IMR-90 (cell line): ENCODE results near the gene CENPP. TPM values are rescaled to one million over a fixed set of nuclear protein-coding genes. Genes with fewer than 3 reads are reported as not detected.
A peak's percentile ranks its signal among the peaks of the same experiment; 100 is the strongest.

Experiments
- ATAC-seq: fragments of 200-7000 bp; cut with Tn5 transposase; 2 replicates; pipeline ENCODE4 v1.9.1; 2020; ENCODE audit warnings: low read depth, mild to moderate bottlenecking, moderate library complexity
- BruUV-seq: library from RNA; stranded (reverse); fragments of 400-500 nt; replicated peaks from 2 replicates; lab custom pipeline; 2021; lab: Mats Ljungman, UMichigan
- CTCF ChIA-PET: fragments of 300-600 bp; formaldehyde crosslinking; extraction: SDS; loops from one replicate; lab custom pipeline; 2021; ENCODE audit warnings: antibody characterized with exemption; lab: Yijun Ruan, JAX
- POLR2A ChIA-PET: fragments of 300-600 bp; sonication (Branson Sonifier 250); formaldehyde crosslinking; loops from one replicate; lab custom pipeline; 2022; ENCODE audit warnings: antibody characterized with exemption; ENCODE audit not compliant: unreplicated experiment; lab: Charles Lee
- DNase-seq: peaks from one replicate; pipeline ENCODE4 v3.0.0; 2013
- H2AFZ ChIP-seq: replicated peaks from 2 replicates; pipeline ENCODE3; 2013; ENCODE audit warnings: low read length, mild to moderate bottlenecking; ENCODE audit not compliant: poor library complexity
- H2AK5ac ChIP-seq: 2 replicates; pipeline ENCODE4 v1.6.1; 2013; ENCODE audit warnings: low read depth, low read length, inconsistent platforms
- H2AK9ac ChIP-seq: replicated peaks from 2 replicates; pipeline ENCODE3; 2013; ENCODE audit warnings: mild to moderate bottlenecking, low read depth, low read length, moderate library complexity; ENCODE audit not compliant: poor library complexity
- H2BK120ac ChIP-seq: 2 replicates; pipeline ENCODE4 v1.6.1; 2013; ENCODE audit warnings: low read depth, low read length, inconsistent platforms
- H2BK15ac ChIP-seq: 3 replicates; pipeline ENCODE4 v1.6.1; 2013; ENCODE audit warnings: low read depth, low read length, inconsistent platforms
- H2BK20ac ChIP-seq: 2 replicates; pipeline ENCODE4 v1.6.1; 2013; ENCODE audit warnings: low read depth, mild to moderate bottlenecking, inconsistent platforms, low read length, moderate library complexity
- H2BK5ac ChIP-seq: 2 replicates; pipeline ENCODE4 v1.6.1; 2013; ENCODE audit warnings: mild to moderate bottlenecking, low read depth, low read length, inconsistent platforms; ENCODE audit not compliant: poor library complexity, severe bottlenecking
- H3K14ac ChIP-seq: replicated peaks from 2 replicates; pipeline ENCODE4 v1.6.1; 2013; ENCODE audit warnings: low read depth, low read length, inconsistent platforms
- H3K18ac ChIP-seq: 2 replicates; pipeline ENCODE4 v1.6.1; 2013; ENCODE audit warnings: low read depth, low read length, control low read depth
- H3K23ac ChIP-seq: 2 replicates; pipeline ENCODE4 v1.6.1; 2013; ENCODE audit warnings: low read depth, low read length, inconsistent platforms
- H3K27ac ChIP-seq: 2 replicates; pipeline ENCODE4 v1.5.1; 2013; ENCODE audit warnings: mild to moderate bottlenecking, control low read depth, low read length; ENCODE audit not compliant: insufficient read depth
- H3K27me3 ChIP-seq: 2 replicates; pipeline ENCODE4 v1.6.1; 2013; ENCODE audit warnings: low read length; ENCODE audit not compliant: control insufficient read depth, insufficient read depth
- H3K36me3 ChIP-seq: 2 replicates; pipeline ENCODE4 v1.6.1; 2013; ENCODE audit warnings: low read length, mixed read lengths; ENCODE audit not compliant: control insufficient read depth, insufficient read depth
- H3K4ac ChIP-seq: 2 replicates; pipeline ENCODE4 v1.6.1; 2013; ENCODE audit warnings: low read depth, low read length, inconsistent platforms
- H3K4me1 ChIP-seq: 2 replicates; pipeline ENCODE4 v1.6.1; 2013; ENCODE audit warnings: low read length, mixed read lengths; ENCODE audit not compliant: control insufficient read depth, insufficient read depth
- H3K4me2 ChIP-seq: 2 replicates; pipeline ENCODE4 v1.6.1; 2013; ENCODE audit warnings: low read depth, mild to moderate bottlenecking, control low read depth, low read length, moderate library complexity
- H3K4me3 ChIP-seq: 2 replicates; pipeline ENCODE4 v1.5.1; 2013; ENCODE audit warnings: low read depth, mild to moderate bottlenecking, control low read depth, low read length, moderate library complexity; ENCODE audit not compliant: insufficient read depth
- H3K56ac ChIP-seq: 2 replicates; pipeline ENCODE4 v1.6.1; 2013; ENCODE audit warnings: low read length, inconsistent platforms; ENCODE audit not compliant: insufficient read depth; ENCODE audit errors: extremely low read depth
- H3K79me1 ChIP-seq, 2 experiments: 2 replicates each; pipeline ENCODE4 v1.6.1; 2013; ENCODE audit warnings: low read length in 2 of 2, inconsistent platforms in 1 of 2, low read depth in 1 of 2
- H3K9ac ChIP-seq: 2 replicates; pipeline ENCODE4 v1.6.1; 2013; ENCODE audit warnings: low read depth, low read length, control low read depth
- H3K9me1 ChIP-seq: 2 replicates; pipeline ENCODE4 v1.6.1; 2013; ENCODE audit warnings: low read length, inconsistent platforms; ENCODE audit not compliant: insufficient read depth
- H3K9me3 ChIP-seq: 2 replicates; pipeline ENCODE4 v1.6.1; 2013; ENCODE audit warnings: low read length; ENCODE audit not compliant: control insufficient read depth, insufficient read depth
- H4K20me1 ChIP-seq: 2 replicates; pipeline ENCODE4 v1.6.1; 2013; ENCODE audit warnings: low read length, inconsistent platforms; ENCODE audit not compliant: insufficient read depth
- H4K5ac ChIP-seq: 2 replicates; pipeline ENCODE4 v1.6.1; 2013; ENCODE audit warnings: mild to moderate bottlenecking, low read depth, low read length, control low read depth
- H4K8ac ChIP-seq, 2 experiments: 2 replicates each; pipeline ENCODE4 v1.6.1; 2013; ENCODE audit warnings: low read depth in 2 of 2, low read length in 2 of 2, control low read depth in 1 of 2, inconsistent platforms in 1 of 2
- H4K91ac ChIP-seq: 2 replicates; pipeline ENCODE4 v1.6.1; 2013; ENCODE audit warnings: low read depth, low read length, inconsistent platforms; ENCODE audit not compliant: insufficient read depth
- BHLHE40 ChIP-seq: fragments of 150-350 bp; IDR thresholded peaks from 2 replicates; pipeline ENCODE4 v1.6.1; 2016; ENCODE audit warnings: mild to moderate bottlenecking, low read depth, low read length
- CEBPB ChIP-seq: IDR thresholded peaks from 2 replicates; pipeline ENCODE4 v1.6.1; 2012; ENCODE audit warnings: low read depth, low read length, improper control_type of control experiment
- CHD1 ChIP-seq: IDR thresholded peaks from 2 replicates; pipeline ENCODE4 v1.6.1; 2012; ENCODE audit warnings: low read depth, low read length, improper control_type of control experiment
- CTCF ChIP-seq: conservative IDR thresholded peaks from 2 replicates; pipeline ENCODE4 v1.5.1; 2012; ENCODE audit warnings: mild to moderate bottlenecking, low read depth, low read length, improper control_type of control experiment
- ELK1 ChIP-seq: fragments of 150-350 bp; IDR thresholded peaks from 2 replicates; pipeline ENCODE4 v1.6.1; 2016; ENCODE audit warnings: low read depth, mild to moderate bottlenecking, low read length, moderate library complexity, borderline replicate concordance
- FOS ChIP-seq: fragments of 150-350 bp; IDR thresholded peaks from 2 replicates; pipeline ENCODE4 v1.6.1; 2016; ENCODE audit warnings: low read depth, low read length
- MAZ ChIP-seq: IDR thresholded peaks from 2 replicates; pipeline ENCODE4 v1.6.1; 2012; ENCODE audit warnings: low read depth, mild to moderate bottlenecking, low read length, improper control_type of control experiment, moderate library complexity, borderline replicate concordance
- MXI1 ChIP-seq: IDR thresholded peaks from 2 replicates; pipeline ENCODE4 v1.6.1; 2012; ENCODE audit warnings: low read depth, mild to moderate bottlenecking, low read length, moderate library complexity, borderline replicate concordance
- NFE2L2 ChIP-seq: fragments of 150-350 bp; IDR thresholded peaks from 2 replicates; pipeline ENCODE4 v1.6.1; 2016; ENCODE audit warnings: low read depth, mild to moderate bottlenecking, low read length
- POLR2A ChIP-seq: IDR thresholded peaks from 2 replicates; pipeline ENCODE4 v1.6.1; 2012; ENCODE audit warnings: mild to moderate bottlenecking, low read depth, low read length
- RAD21 ChIP-seq: IDR thresholded peaks from 2 replicates; pipeline ENCODE4 v1.6.1; 2012; ENCODE audit warnings: low read length, improper control_type of control experiment
- RCOR1 ChIP-seq: IDR thresholded peaks from 2 replicates; pipeline ENCODE4 v1.6.1; 2012; ENCODE audit warnings: mild to moderate bottlenecking, low read length, improper control_type of control experiment; ENCODE audit not compliant: insufficient replicate concordance
- RFX5 ChIP-seq: IDR thresholded peaks from 2 replicates; pipeline ENCODE4 v1.8.0; 2012; ENCODE audit warnings: low read depth, mild to moderate bottlenecking, low read length, moderate library complexity
- SMC3 ChIP-seq: fragments of 150-350 bp; IDR thresholded peaks from 2 replicates; pipeline ENCODE4 v1.6.1; 2016; ENCODE audit warnings: low read depth, mild to moderate bottlenecking, antibody characterized with exemption, low read length, moderate library complexity
- USF2 ChIP-seq: fragments of 150-350 bp; IDR thresholded peaks from 2 replicates; pipeline ENCODE4 v1.6.1; 2017; ENCODE audit warnings: mild to moderate bottlenecking, antibody characterized with exemption, low read length, low read depth
- WGBS, 2 experiments: methylation state at CpG; one replicate each; pipeline versions ENCODE4 v1.1.5 to v1.1.7; 2013; ENCODE audit warnings: missing lambda C conversion rate in 2 of 2; ENCODE audit not compliant: insufficient read length in 1 of 2; ENCODE audit errors: extremely low coverage in 2 of 2; 5-methylcytosine and 5-hydroxymethylcytosine counted together
- dilution Hi-C: fragments of 300-500 bp; cut with HindIII; formaldehyde crosslinking; loops from one replicate; pipeline ENCODE4 v1.14.3; 2018; ENCODE audit warnings: low sequenced_read_pairs; ENCODE audit not compliant: unreplicated experiment
- in situ Hi-C: fragments of 300-500 bp; cut with MboI; formaldehyde crosslinking; loops from 3 replicates; pipeline ENCODE4 v1.14.3; 2019; ENCODE audit warnings: low sequenced_read_pairs, inconsistent platforms, mixed read lengths
- intact Hi-C: fragments of 100-400 bp; cut with micrococcal nuclease; formaldehyde crosslinking; loops from 2 replicates; pipeline ENCODE4 v1.10.0; 2022
- polyA plus RNA-seq, 3 experiments: library from polyadenylated mRNA; depleted of rRNA; stranded (reverse); fragments of >200 nt; gene quantifications; 2 replicates each; pipeline ENCODE4 v1.2.3, GENCODE V29; 2012; ENCODE audit warnings: low replicate concordance in 1 of 3
- total RNA-seq: library from RNA; depleted of rRNA; stranded (reverse); fragments of >200 nt; gene quantifications from 2 replicates; pipeline ENCODE4 v1.2.3, GENCODE V29; 2012

The CENPP gene
- total and polyA plus RNA-seq, 2 of the 4 experiments (the other 2 are of a cell fraction) = 1.4 to 2.0 TPM

GRCh38 chr9:92426501-92427145 is 100.9 kb downstream of the CENPP start:
- Histone ChIP-seq H3K27me3 (no peaks in the 10 kb centered on the region), H4K20me1 (no peaks in the 10 kb centered on the region), H2AFZ (no peak overlapping the region), H2BK15ac (peak overlapping the region; percentile 55; the same call in 1 of the 3 replicates), H3K56ac (no peak overlapping the region), H2BK5ac (no peak overlapping the region), H3K79me1 (no peaks in the 10 kb centered on the region), H3K27ac (peak overlapping the region; percentile 98; the same call in 1 of the 2 replicates), H3K4me3 (no peak overlapping the region), H3K9ac (no peak overlapping the region), H3K36me3 (no peaks in the 10 kb centered on the region), H2AK9ac (no peak overlapping the region), H4K5ac (peak overlapping the region; percentile 62; the same call in 1 of the 2 replicates), H3K4me2 (no peak overlapping the region), H3K18ac (peak overlapping the region; percentile 76; the same call in 1 of the 2 replicates), H4K91ac (peak overlapping the region; percentile 21; the same call in 1 of the 2 replicates), H3K14ac (peak overlapping the region; percentile 10), H3K4ac (peak overlapping the region; percentile 58; the same call in 1 of the 2 replicates), H3K9me3 (no peaks in the 10 kb centered on the region), H2BK20ac (0 out of 2 replicates have a peak overlapping the region, but pooled peaks have one; percentile 22), H2AK5ac (peak overlapping the region; percentile 60; the same call in 1 of the 2 replicates), H4K8ac (peak overlapping the region in 1 of 2 experiments; percentile 66; a peak in 1 of 4 replicates), H3K9me1 (peaks cover 2% of the 10 kb centered on the region; the same call in 1 of the 2 replicates), H3K4me1 (peaks cover 8% of the 10 kb centered on the region), H3K23ac (no peak overlapping the region), H2BK120ac (peak overlapping the region; percentile 52; the same call in 1 of the 2 replicates)
- ChIA-PET POLR2A (no interaction called here), CTCF (no interaction called here)
- in situ Hi-C loops (no loop called here), intact Hi-C loops (no loop called here), dilution Hi-C loops (no loop called here)
- no peak for DNase-seq
- peak; percentile 9; the same call in 1 of the 2 replicates for ATAC-seq
- BruUV-seq = no TSS peak
- 79% methylated on average over 2 of the region's 5 CpGs; no CpG with 5 or more reads in 1 of the 2 experiments for WGBS, 2 experiments
- TF ChIP-seq RCOR1 (no peak), CHD1 (no peak), SMC3 (no peak), POLR2A (no peak), BHLHE40 (no peak), CTCF (no peak), USF2 (no peak), MAZ (no peak), ELK1 (no peak), MXI1 (no peak), FOS (no peak), RAD21 (no peak), NFE2L2 (no peak), CEBPB (no peak), RFX5 (no peak)
